ENCODE measurements around the gene SNU13.

Gene SNU13

DNA sequence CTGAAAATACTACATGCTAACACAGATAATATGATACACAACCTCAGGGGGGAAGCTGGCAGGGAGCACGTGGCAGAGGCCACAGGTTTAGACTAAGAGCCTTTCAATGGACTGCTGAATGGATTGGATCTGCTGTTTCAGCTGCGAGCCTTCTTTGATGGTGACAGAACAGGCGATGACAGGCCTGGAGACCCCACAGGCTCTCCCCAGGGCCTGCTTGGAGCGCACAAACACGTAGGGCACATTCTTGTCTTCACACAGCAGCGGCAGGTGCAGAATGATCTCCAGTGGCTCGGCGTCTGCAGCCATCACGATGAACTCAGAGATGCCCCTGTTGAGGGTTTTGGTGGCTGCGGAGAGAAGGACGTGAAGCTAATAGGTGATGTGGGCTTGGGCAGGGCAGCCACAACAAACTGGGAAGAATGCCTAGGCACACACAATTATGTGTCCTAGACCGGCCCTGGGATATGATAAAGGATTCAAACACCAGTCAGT is 13.8 kb downstream of the SNU13 start:
- TF ChIP-seq, protein P1, sequence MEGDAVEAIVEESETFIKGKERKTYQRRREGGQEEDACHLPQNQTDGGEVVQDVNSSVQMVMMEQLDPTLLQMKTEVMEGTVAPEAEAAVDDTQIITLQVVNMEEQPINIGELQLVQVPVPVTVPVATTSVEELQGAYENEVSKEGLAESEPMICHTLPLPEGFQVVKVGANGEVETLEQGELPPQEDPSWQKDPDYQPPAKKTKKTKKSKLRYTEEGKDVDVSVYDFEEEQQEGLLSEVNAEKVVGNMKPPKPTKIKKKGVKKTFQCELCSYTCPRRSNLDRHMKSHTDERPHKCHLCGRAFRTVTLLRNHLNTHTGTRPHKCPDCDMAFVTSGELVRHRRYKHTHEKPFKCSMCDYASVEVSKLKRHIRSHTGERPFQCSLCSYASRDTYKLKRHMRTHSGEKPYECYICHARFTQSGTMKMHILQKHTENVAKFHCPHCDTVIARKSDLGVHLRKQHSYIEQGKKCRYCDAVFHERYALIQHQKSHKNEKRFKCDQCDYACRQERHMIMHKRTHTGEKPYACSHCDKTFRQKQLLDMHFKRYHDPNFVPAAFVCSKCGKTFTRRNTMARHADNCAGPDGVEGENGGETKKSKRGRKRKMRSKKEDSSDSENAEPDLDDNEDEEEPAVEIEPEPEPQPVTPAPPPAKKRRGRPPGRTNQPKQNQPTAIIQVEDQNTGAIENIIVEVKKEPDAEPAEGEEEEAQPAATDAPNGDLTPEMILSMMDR (IDR thresholded peaks at IDR 0.05), result no peak

DNA sequence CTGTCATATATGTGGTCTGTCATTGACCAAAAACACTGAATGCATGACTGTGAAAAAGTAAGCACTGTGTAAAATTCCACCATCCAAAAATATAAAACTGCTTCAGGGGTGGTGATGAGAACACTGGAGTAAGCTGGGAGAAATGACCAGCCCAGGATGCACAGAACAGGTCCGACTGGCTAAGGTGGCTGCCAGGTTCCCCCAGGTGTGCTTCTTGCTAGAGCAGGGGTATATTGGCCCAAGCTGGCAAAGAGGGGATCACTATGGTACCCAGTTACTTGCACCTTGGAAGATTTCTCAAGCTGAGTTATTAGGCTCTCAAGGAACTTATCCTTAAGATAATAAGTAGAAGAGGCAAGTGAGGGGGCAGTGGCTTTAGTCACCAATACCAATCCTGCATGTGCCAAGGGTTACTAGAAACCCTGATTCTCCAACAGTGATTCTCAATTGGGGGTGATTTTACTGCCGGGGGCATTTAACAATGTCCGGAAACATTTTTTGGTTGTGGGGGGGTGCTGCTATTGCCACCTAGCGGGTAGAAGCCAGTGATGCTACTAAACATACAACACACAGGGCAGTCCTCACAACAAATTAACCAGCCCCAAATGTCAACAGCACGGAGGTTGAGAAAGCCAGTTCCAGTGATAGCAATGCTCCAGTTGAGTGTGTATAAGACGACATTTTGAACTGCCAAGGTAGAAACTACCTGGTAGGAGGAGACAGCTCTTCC is 15.7 kb downstream of the SNU13 start:
- TF ChIP-seq, protein P1 (IDR thresholded peaks at IDR 0.05), result peak; percentile 53

DNA sequence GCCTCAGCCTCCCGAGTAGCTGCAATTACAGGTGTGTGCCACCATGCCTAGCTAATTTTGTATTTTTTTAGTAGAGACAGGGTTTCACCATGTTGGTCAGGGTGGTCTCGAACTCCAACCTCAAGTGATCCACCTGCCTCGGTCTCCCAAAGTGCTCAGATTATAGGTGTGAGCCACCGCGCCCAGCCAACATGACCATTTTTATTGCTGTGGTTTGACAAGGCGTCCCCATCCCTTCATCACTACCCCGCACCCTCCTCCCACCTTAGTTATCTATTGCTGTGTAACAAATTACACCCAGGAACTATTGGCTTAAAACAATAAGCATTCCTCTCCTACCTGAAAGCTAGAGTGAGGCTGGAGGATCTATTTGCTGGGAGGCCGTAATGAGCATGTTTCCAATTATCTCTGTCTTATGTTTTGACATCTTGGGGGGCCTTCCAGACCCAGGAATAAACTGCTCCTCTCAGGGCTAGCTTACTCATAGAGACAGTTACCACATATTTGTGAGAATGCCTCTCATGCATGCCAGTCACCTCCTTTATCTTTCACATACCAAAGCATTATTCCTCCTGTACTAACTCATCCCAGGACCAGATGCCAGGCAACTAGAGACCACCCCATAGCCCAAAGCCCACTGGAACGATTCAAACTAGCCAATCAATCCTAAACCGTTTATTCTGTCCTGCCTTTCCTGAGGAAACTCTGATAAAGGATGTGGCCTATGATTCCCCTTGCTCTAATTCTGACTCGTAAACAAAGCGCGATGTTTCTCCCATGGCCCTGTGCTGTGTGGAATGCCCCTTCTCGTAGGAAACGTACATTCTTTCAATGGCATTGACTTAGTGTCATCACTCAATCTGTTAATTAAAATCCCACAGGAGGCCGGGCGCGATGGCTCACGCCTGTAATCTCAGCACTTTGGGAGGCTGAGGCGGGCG is 19.4 kb downstream of the SNU13 start:
- TF ChIP-seq, protein P1 (IDR thresholded peaks at IDR 0.05), result no peak

DNA sequence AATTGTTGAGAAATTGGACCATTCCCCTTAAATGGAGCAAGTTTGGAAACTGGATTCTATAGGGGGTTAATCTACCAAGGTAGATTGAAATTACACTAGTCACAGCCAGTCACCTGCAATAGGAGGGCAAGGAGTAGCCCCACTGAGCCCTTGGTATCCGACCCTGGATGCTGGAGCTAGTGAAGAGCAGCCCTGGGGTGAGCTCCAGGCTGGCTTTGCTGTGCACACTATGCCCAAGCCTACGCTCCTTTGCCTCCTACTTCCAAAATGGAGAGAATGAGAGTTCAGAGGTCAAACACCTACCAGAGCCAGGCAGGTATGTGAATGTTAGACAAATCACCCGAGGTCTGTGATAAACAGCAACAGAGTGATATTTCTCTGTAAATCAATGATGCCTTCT is 23.7 kb downstream of the SNU13 start:
- TF ChIP-seq, protein P1 (IDR thresholded peaks at IDR 0.05), result no peak

DNA sequence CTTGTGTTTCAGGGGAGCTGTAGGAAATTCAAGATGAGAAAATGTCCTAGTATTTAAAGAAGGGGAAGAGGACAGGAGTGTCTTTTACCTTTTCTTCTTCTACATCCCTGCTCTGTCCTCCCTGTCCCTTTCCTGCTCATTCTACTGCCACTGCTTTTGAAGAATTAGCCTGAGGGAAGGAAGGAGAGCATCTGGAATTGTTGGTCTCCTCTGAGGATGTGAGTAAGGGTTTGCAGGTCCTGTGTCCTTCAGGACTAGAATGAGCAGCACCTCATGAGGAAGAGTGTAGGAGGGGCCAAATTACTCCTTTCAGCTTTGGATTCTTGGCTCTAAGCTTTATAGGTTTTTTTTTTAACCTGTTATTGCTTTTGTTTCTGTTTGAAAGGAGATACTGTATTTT is 24.2 kb downstream of the SNU13 start:
- TF ChIP-seq, protein P1 (IDR thresholded peaks at IDR 0.05), result no peak

DNA sequence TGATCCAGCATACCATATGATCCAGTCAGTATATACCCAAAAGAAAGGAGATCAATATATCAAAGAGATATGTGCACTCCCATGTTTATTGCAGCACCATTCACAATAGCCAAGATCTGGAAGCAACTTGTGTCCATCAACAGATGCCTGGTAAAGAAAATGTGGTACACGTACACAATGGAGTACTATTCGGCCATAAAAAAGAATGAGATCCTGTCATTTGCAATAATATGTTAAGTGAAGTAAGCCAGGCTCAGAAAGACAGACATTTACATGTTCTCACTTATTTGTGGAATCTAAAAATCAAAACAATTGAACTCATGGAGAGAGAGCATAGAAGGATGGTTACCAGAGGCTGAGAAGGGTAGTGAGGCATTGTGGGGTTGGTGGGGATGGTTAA is 27.0 kb downstream of the SNU13 start:
- TF ChIP-seq, protein P1 (IDR thresholded peaks at IDR 0.05), result no peak

DNA sequence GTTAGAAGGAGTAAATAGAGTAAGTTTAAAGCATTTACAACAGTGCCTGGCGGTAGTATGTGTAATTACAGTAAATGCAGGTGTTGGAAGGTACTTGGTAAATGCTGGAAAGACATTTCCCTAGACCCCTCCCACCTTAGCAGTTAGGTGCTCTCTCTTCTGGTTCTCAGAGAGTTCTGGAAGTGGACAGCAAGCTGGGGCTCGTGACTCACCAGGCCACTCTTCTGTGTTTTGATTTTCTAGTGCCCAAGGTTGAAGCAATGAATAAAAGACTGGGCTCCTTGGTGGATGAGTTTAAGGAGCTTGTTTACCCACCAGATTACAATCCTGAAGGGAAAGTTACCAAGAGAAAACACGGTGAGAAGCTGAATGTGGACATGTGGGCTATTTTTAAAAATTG is 27.6 kb downstream of the SNU13 start:
- TF ChIP-seq, protein P1 (IDR thresholded peaks at IDR 0.05), result no peak

All from LNCAP (cell line).